HEK293 (cell line): ENCODE measurements around the gene CCDC61.

Experiments used
- EGR2 ChIP-seq: fragments of 450-650 bp; formaldehyde crosslinking; IDR thresholded peaks from 2 replicates; pipeline ENCODE4 v1.5.1; 2016; ENCODE audit warnings: low read depth, missing biosample characterization, missing genetic modification characterization
- ELK4 ChIP-seq: IDR thresholded peaks from 2 replicates; pipeline ENCODE4 v1.6.1; 2011; ENCODE audit warnings: mild to moderate bottlenecking, low read depth, low read length, borderline replicate concordance
- FEZF1 ChIP-seq: fragments of 450-650 bp; formaldehyde crosslinking; IDR thresholded peaks from 2 replicates; pipeline ENCODE4 v1.5.1; 2016; ENCODE audit warnings: missing biosample characterization, missing genetic modification characterization
- GLI2 ChIP-seq: fragments of 450-650 bp; formaldehyde crosslinking; IDR thresholded peaks from 2 replicates; pipeline ENCODE4; 2017; ENCODE audit warnings: missing biosample characterization, missing genetic modification characterization, low read depth, borderline replicate concordance
- KLF7 ChIP-seq: fragments of 450-650 bp; formaldehyde crosslinking; IDR thresholded peaks from 2 replicates; pipeline ENCODE4 v1.5.1; 2016; ENCODE audit warnings: missing biosample characterization, missing genetic modification characterization, borderline replicate concordance
- KLF8 ChIP-seq: fragments of 450-650 bp; formaldehyde crosslinking; IDR thresholded peaks from 2 replicates; pipeline ENCODE4 v1.5.1; 2016; ENCODE audit warnings: missing biosample characterization, missing genetic modification characterization
- KLF9 ChIP-seq: fragments of 450-650 bp; formaldehyde crosslinking; IDR thresholded peaks from 2 replicates; pipeline ENCODE4 v1.5.1; 2016; ENCODE audit warnings: missing biosample characterization, missing genetic modification characterization, low read depth
- SETDB1 ChIP-seq: IDR thresholded peaks from one replicate; pipeline ENCODE4 v1.6.1; 2017; ENCODE audit warnings: mild to moderate bottlenecking, low read length, moderate library complexity, mixed read lengths; ENCODE audit not compliant: insufficient read length
- TSHZ1 ChIP-seq: fragments of 450-650 bp; formaldehyde crosslinking; IDR thresholded peaks from 2 replicates; pipeline ENCODE4 v1.5.1; 2016; ENCODE audit warnings: missing biosample characterization, missing genetic modification characterization, borderline replicate concordance
- WT1 ChIP-seq: fragments of 450-650 bp; formaldehyde crosslinking; IDR thresholded peaks from 2 replicates; pipeline ENCODE4 v1.5.1; 2016; ENCODE audit warnings: missing biosample characterization, missing genetic modification characterization
- ZNF184 ChIP-seq: fragments of 450-650 bp; IDR thresholded peaks from 2 replicates; pipeline ENCODE4 v1.5.1; 2018; ENCODE audit warnings: missing biosample characterization, mild to moderate bottlenecking, missing genetic modification characterization
- ZNF311 ChIP-seq: fragments of 450-650 bp; formaldehyde crosslinking; IDR thresholded peaks from 2 replicates; pipeline ENCODE4 v1.5.1; 2017; ENCODE audit warnings: missing biosample characterization, missing genetic modification characterization, borderline replicate concordance
- ZNF341 ChIP-seq: fragments of 450-650 bp; formaldehyde crosslinking; IDR thresholded peaks from 2 replicates; pipeline ENCODE4; 2016; ENCODE audit warnings: low read depth, missing biosample characterization, missing genetic modification characterization
- ZNF366 ChIP-seq: fragments of 450-650 bp; formaldehyde crosslinking; conservative IDR thresholded peaks from 2 replicates; pipeline ENCODE4 v1.5.1; 2016; ENCODE audit warnings: missing biosample characterization, missing genetic modification characterization
- ZNF530 ChIP-seq: fragments of 450-650 bp; formaldehyde crosslinking; IDR thresholded peaks from 2 replicates; pipeline ENCODE4 v1.5.1; 2016; ENCODE audit warnings: low read depth, missing biosample characterization, missing genetic modification characterization
- ZNF548 ChIP-seq: fragments of 450-650 bp; formaldehyde crosslinking; IDR thresholded peaks from 2 replicates; pipeline ENCODE4 v1.5.1; 2016; ENCODE audit warnings: missing biosample characterization, missing genetic modification characterization
- ZNF560 ChIP-seq: fragments of 450-650 bp; formaldehyde crosslinking; IDR thresholded peaks from 2 replicates; pipeline ENCODE4 v1.5.1; 2017; ENCODE audit warnings: missing biosample characterization, missing genetic modification characterization, borderline replicate concordance
- ZNF571 ChIP-seq: fragments of 450-650 bp; formaldehyde crosslinking; IDR thresholded peaks from 2 replicates; pipeline ENCODE4 v1.5.0; 2017; ENCODE audit warnings: missing biosample characterization, missing genetic modification characterization
- ZNF600 ChIP-seq: fragments of 450-650 bp; formaldehyde crosslinking; IDR thresholded peaks from 2 replicates; pipeline ENCODE4 v1.5.1; 2016; ENCODE audit warnings: missing biosample characterization, missing genetic modification characterization
- ZNF658 ChIP-seq: fragments of 450-650 bp; formaldehyde crosslinking; IDR thresholded peaks from 2 replicates; pipeline ENCODE4; 2016; ENCODE audit warnings: missing biosample characterization, missing genetic modification characterization
- ZNF707 ChIP-seq: fragments of 450-650 bp; formaldehyde crosslinking; IDR thresholded peaks from 2 replicates; pipeline ENCODE4 v1.5.1; 2016; ENCODE audit warnings: missing biosample characterization, missing genetic modification characterization
- ZNF792 ChIP-seq: fragments of 450-650 bp; formaldehyde crosslinking; IDR thresholded peaks from 2 replicates; pipeline ENCODE4 v1.5.1; 2016; ENCODE audit warnings: missing biosample characterization, missing genetic modification characterization
- ZNF837 ChIP-seq: fragments of 450-650 bp; formaldehyde crosslinking; IDR thresholded peaks from 2 replicates; pipeline ENCODE4 v1.5.1; 2016; ENCODE audit warnings: missing biosample characterization, missing genetic modification characterization
- ZSCAN30 ChIP-seq: fragments of 450-650 bp; IDR thresholded peaks from 2 replicates; pipeline ENCODE4 v1.5.1; 2018; ENCODE audit warnings: missing biosample characterization, mild to moderate bottlenecking, missing genetic modification characterization, moderate library complexity
- ZSCAN4 ChIP-seq: fragments of 450-650 bp; formaldehyde crosslinking; IDR thresholded peaks from 2 replicates; pipeline ENCODE4 v1.5.1; 2017; ENCODE audit warnings: missing biosample characterization, missing genetic modification characterization
- TF ChIP-seq, protein P1 (sequence below): fragments of 450-650 bp; formaldehyde crosslinking; IDR thresholded peaks from 2 replicates; pipeline ENCODE4 v1.5.1; 2017; ENCODE audit warnings: missing biosample characterization, missing genetic modification characterization
- TF ChIP-seq, protein P2 (sequence below): fragments of 450-650 bp; formaldehyde crosslinking; conservative IDR thresholded peaks from 2 replicates; pipeline ENCODE4 v1.5.1; 2016; ENCODE audit warnings: low read depth, missing biosample characterization, missing genetic modification characterization

The CCDC61 gene

GRCh38 chr19:46009530-46010510 is 14.6 kb downstream of the CCDC61 start (continued):
- TF ChIP-seq KLF9 (tag by site-specific recombination) (peak; percentile 22; the same call in 1 of the 2 replicates), ZNF560 (tag by site-specific recombination) (no peak), ZNF366 (no peak), TSHZ1 (tag by site-specific recombination) (0 out of 2 replicates have a peak, but pooled peaks have one; percentile 37), ZNF837 (tag by site-specific recombination) (no peak), EGR2 (tag by site-specific recombination) (no peak), ZNF184 (tag by site-specific recombination) (no peak), SETDB1 (no peak), ZNF658 (tag by site-specific recombination) (no peak), ZNF792 (tag by site-specific recombination) (no peak; the same call in 1 of the 2 replicates), ZNF571 (tag by site-specific recombination) (no peak), GLI2 (tag by site-specific recombination) (no peak), ZNF530 (tag by site-specific recombination) (no peak), ZSCAN4 (tag by site-specific recombination) (peak; percentile 96), ZNF548 (tag by site-specific recombination) (no peak), ZNF311 (no peak), ZNF341 (tag by site-specific recombination) (no peak), ELK4 (no peak), FEZF1 (tag by site-specific recombination) (no peak), ZNF707 (no peak), KLF8 (tag by site-specific recombination) (peak; percentile 52), WT1 (tag by site-specific recombination) (no peak), ZNF600 (tag by site-specific recombination) (no peak; the same call in 1 of the 2 replicates), KLF7 (tag by site-specific recombination) (no peak), ZSCAN30 (tag by site-specific recombination) (no peak)
- TF ChIP-seq, protein P1, sequence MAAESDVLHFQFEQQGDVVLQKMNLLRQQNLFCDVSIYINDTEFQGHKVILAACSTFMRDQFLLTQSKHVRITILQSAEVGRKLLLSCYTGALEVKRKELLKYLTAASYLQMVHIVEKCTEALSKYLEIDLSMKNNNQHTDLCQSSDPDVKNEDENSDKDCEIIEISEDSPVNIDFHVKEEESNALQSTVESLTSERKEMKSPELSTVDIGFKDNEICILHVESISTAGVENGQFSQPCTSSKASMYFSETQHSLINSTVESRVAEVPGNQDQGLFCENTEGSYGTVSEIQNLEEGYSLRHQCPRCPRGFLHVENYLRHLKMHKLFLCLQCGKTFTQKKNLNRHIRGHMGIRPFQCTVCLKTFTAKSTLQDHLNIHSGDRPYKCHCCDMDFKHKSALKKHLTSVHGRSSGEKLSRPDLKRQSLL, result no peak
- TF ChIP-seq, protein P2, sequence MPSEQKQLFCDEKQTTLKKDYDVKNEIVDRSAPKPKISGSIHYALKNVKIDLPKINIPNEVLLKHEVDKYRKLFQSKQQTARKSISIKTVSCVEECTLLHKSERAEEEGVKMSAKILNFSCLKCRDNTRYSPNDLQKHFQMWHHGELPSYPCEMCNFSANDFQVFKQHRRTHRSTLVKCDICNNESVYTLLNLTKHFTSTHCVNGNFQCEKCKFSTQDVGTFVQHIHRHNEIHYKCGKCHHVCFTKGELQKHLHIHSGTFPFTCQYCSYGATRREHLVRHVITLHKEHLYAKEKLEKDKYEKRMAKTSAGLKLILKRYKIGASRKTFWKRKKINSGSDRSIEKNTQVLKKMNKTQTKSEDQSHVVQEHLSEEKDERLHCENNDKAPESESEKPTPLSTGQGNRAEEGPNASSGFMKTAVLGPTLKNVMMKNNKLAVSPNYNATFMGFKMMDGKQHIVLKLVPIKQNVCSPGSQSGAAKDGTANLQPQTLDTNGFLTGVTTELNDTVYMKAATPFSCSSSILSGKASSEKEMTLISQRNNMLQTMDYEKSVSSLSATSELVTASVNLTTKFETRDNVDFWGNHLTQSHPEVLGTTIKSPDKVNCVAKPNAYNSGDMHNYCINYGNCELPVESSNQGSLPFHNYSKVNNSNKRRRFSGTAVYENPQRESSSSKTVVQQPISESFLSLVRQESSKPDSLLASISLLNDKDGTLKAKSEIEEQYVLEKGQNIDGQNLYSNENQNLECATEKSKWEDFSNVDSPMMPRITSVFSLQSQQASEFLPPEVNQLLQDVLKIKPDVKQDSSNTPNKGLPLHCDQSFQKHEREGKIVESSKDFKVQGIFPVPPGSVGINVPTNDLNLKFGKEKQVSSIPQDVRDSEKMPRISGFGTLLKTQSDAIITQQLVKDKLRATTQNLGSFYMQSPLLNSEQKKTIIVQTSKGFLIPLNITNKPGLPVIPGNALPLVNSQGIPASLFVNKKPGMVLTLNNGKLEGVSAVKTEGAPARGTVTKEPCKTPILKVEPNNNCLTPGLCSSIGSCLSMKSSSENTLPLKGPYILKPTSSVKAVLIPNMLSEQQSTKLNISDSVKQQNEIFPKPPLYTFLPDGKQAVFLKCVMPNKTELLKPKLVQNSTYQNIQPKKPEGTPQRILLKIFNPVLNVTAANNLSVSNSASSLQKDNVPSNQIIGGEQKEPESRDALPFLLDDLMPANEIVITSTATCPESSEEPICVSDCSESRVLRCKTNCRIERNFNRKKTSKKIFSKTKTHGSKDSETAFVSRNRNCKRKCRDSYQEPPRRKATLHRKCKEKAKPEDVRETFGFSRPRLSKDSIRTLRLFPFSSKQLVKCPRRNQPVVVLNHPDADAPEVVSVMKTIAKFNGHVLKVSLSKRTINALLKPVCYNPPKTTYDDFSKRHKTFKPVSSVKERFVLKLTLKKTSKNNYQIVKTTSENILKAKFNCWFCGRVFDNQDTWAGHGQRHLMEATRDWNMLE (tag by site-specific recombination), result no peak
